SU-DHL-6 (cell line): ENCODE measurements around the gene ZXDC.

ENCODE experiments used
- H2AFZ ChIP-seq: fragments of 200-600 bp; sonication (generic); 2 replicates; pipeline ENCODE4 v1.6.1; 2014; ENCODE audit warnings: low read depth, mild to moderate bottlenecking, moderate library complexity, mixed read lengths, antibody characterized with exemption, low read length; ENCODE audit not compliant: severe bottlenecking
- H3F3A ChIP-seq: fragments of 200-600 bp; shearing (Covaris generic); 2 replicates; pipeline ENCODE4 v1.6.0; 2016; ENCODE audit warnings: antibody characterized with exemption, mild to moderate bottlenecking; ENCODE audit not compliant: insufficient read depth
- H3K27ac ChIP-seq: fragments of 200-600 bp; sonication (generic); 2 replicates; pipeline ENCODE4 v1.5.1; 2016; ENCODE audit warnings: low read depth, mild to moderate bottlenecking, low read length, moderate library complexity, mixed read lengths
- H3K27me3 ChIP-seq: fragments of 200-600 bp; sonication (generic), shearing (Covaris generic); 2 replicates; pipeline ENCODE4 v1.6.0; 2014; ENCODE audit warnings: mild to moderate bottlenecking, low read length
- H3K36me3 ChIP-seq: fragments of 200-600 bp; sonication (generic); 2 replicates; pipeline ENCODE4 v1.6.1; 2014; ENCODE audit warnings: mild to moderate bottlenecking, low read length, mixed read lengths
- H3K4me2 ChIP-seq: fragments of 300-600, 200-600 bp; shearing (Covaris generic), sonication (generic); 2 replicates; pipeline ENCODE4 v1.6.0; 2014; ENCODE audit warnings: low read length, low read depth, mild to moderate bottlenecking; ENCODE audit not compliant: poor library complexity, severe bottlenecking
- H3K4me3 ChIP-seq: fragments of 200-600 bp; sonication (generic); 2 replicates; pipeline ENCODE4 v1.5.1; 2014; ENCODE audit warnings: antibody characterized with exemption, low read length, mild to moderate bottlenecking, mixed read lengths; ENCODE audit not compliant: insufficient read depth, poor library complexity, severe bottlenecking
- H3K79me2 ChIP-seq: fragments of 200-600 bp; sonication (generic); 2 replicates; pipeline ENCODE4 v1.6.1; 2014; ENCODE audit warnings: mild to moderate bottlenecking, low read length, moderate library complexity; ENCODE audit not compliant: insufficient read depth
- H3K9ac ChIP-seq: fragments of 200-600 bp; sonication (generic); 2 replicates; pipeline ENCODE4 v1.7.0; 2014; ENCODE audit warnings: mild to moderate bottlenecking, low read length
- H3K9me2 ChIP-seq: fragments of 200-600 bp; sonication (generic); replicated peaks from 2 replicates; pipeline ENCODE4 v1.6.1; 2014; ENCODE audit warnings: low read length; ENCODE audit not compliant: insufficient read depth
- H3K9me3 ChIP-seq: fragments of 200-600 bp; sonication (generic); 2 replicates; pipeline ENCODE4 v1.6.1; 2014; ENCODE audit warnings: low read length, mixed read lengths; ENCODE audit not compliant: insufficient read depth
- H4K20me1 ChIP-seq: fragments of 200-600 bp; sonication (generic); 2 replicates; pipeline ENCODE4 v1.6.1; 2014; ENCODE audit warnings: low read depth, mild to moderate bottlenecking, antibody characterized with exemption, low read length, moderate library complexity, mixed read lengths
- EZH2phosphoT487 ChIP-seq: fragments of 200-600 bp; sonication (generic), shearing (Covaris generic); conservative IDR thresholded peaks from 2 replicates; pipeline ENCODE4 v1.6.1; 2018; ENCODE audit warnings: mild to moderate bottlenecking, antibody characterized with exemption, low read length, moderate library complexity, mixed read lengths
- TF ChIP-seq, protein P1 (sequence below): fragments of 200-600 bp; sonication (generic); IDR thresholded peaks from one replicate; pipeline ENCODE4 v1.5.1; 2017; ENCODE audit warnings: antibody characterized with exemption, mild to moderate bottlenecking, low read length, moderate library complexity; ENCODE audit not compliant: insufficient read depth, poor library complexity, severe bottlenecking

ZXDC gene

DNA sequence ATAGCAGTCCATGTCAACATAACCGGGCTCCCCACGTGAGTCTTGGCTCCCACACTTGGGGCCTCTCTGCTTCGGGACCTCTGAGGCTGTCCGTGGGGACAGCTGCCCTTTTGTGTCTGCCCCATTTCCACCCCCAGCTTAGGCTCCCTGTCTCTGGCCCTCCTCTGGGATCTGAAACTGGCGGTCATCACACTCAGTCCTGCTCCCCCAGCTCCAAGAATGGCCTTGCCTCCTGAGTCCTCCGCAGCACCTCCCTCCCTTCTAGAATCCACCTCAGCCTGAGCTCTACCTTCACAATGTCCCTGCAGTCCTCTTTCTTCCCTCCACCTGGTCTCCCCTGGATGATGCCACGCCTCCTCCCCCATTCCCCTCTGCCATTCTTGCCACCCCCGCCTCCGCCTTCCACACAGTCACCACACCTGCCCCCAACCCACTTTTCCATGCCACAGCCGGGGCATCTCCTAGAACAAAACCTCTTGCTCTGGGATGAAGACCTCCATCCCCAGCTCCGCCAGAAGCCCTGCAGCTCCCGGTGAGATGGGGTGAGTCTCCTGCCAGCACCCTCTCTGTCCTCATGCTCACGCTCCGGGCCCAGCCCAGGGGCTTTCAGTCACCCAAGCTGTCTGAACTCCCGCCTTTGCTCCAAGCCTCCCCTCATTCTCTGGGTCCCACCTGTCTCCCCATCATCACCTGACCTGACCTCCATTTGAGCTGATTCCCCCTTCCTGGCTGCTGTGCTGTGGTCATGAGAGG lies 7.0 kb upstream of the ZXDC start:
- Histone ChIP-seq H3K79me2 (no peaks in the 10 kb centered on the region), H3F3A (no peaks in the 10 kb centered on the region), H3K9me3 (no peaks in the 10 kb centered on the region), H3K4me2 (no peak overlapping the region), H3K4me3 (no peak overlapping the region), H3K27me3 (no peaks in the 10 kb centered on the region), H3K27ac (no peak overlapping the region), H3K36me3 (no peaks in the 10 kb centered on the region), H4K20me1 (no peaks in the 10 kb centered on the region), H2AFZ (no peak overlapping the region), H3K9me2 (no peaks in the 10 kb centered on the region), H3K9ac (no peak overlapping the region)
- TF ChIP-seq, protein P1, sequence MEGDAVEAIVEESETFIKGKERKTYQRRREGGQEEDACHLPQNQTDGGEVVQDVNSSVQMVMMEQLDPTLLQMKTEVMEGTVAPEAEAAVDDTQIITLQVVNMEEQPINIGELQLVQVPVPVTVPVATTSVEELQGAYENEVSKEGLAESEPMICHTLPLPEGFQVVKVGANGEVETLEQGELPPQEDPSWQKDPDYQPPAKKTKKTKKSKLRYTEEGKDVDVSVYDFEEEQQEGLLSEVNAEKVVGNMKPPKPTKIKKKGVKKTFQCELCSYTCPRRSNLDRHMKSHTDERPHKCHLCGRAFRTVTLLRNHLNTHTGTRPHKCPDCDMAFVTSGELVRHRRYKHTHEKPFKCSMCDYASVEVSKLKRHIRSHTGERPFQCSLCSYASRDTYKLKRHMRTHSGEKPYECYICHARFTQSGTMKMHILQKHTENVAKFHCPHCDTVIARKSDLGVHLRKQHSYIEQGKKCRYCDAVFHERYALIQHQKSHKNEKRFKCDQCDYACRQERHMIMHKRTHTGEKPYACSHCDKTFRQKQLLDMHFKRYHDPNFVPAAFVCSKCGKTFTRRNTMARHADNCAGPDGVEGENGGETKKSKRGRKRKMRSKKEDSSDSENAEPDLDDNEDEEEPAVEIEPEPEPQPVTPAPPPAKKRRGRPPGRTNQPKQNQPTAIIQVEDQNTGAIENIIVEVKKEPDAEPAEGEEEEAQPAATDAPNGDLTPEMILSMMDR = no peak
- TF ChIP-seq EZH2phosphoT487 = no peak

DNA sequence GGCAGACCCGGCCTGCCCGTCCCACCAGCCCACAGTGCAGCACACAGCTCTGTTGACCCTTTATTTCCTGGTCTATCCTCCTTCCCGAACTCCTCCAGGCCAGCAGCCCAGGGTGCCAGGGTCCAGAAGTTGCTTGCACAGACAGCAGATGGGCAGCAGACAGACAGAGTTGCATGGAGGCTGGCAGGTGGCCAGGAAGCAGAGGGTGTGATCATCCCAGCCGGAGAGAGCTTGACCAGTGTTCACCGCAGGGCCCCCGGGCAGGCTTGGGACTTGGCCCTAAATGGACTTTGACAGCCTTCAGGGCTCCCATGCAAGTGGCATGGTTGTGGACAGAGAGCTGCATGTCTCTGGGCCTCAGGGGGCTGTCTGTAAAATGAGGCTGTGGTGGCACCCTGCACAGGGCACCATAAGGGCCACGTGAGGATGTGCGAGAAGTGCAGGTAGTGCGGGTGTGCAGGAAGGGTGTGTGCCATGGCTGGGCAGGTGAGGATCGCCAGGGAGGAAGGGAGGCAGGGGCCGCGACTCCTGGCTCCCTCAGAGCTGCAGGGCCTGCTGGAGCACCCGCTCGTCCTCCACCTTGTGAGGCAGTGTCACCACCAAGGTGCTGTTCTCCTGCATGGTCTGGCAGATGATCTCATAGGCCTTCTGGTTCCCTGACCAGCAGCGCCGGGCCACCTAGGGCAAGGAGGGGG lies 6.3 kb upstream of the ZXDC start:
- H3K4me3 ChIP-seq = no peak overlapping the region
- no peak for TF ChIP-seq EZH2phosphoT487
- TF ChIP-seq, protein P1 = no peak

DNA sequence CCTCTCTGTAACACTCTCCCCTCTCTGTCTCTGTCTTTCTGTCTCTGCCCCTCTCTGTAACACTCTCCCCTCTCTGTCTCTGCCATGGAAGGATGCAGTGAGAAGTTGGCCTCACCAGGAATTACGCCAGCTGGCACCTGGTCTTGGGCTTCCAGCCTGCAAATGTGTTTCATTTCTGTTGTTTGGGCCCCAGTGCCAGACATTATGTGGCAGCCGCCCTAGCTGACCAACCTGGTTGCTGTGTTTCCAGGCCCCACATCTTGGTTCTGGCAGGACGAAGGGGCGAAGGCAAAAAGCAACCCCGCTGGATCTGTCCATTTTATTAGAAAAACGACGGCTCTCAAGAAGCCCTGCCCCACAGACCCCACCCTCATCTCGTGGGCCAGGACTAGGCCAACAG lies 5.2 kb upstream of the ZXDC start:
- Histone ChIP-seq H3K4me3 (no peak overlapping the region), H4K20me1 (no peaks in the 10 kb centered on the region), H3K9me2 (no peaks in the 10 kb centered on the region), H3K27me3 (no peaks in the 10 kb centered on the region), H3K27ac (no peak overlapping the region), H2AFZ (no peak overlapping the region), H3K36me3 (no peaks in the 10 kb centered on the region), H3K9ac (no peak overlapping the region), H3K4me2 (no peak overlapping the region), H3F3A (no peaks in the 10 kb centered on the region), H3K9me3 (no peaks in the 10 kb centered on the region), H3K79me2 (no peaks in the 10 kb centered on the region)
- TF ChIP-seq, protein P1 = no peak
- no peak for TF ChIP-seq EZH2phosphoT487

More for the DNA sequence above, 6.3 kb upstream of the ZXDC start:
- no peaks in the 10 kb centered on the region for H3K9me2 ChIP-seq
- H3F3A ChIP-seq = no peaks in the 10 kb centered on the region
- H3K79me2 ChIP-seq = no peaks in the 10 kb centered on the region
- no peaks in the 10 kb centered on the region for H4K20me1 ChIP-seq
- H3K36me3 ChIP-seq = no peaks in the 10 kb centered on the region
- H3K27me3 ChIP-seq = no peaks in the 10 kb centered on the region
- H3K9ac ChIP-seq = no peak overlapping the region
- no peaks in the 10 kb centered on the region for H3K9me3 ChIP-seq
- H3K27ac ChIP-seq = no peak overlapping the region
- no peak overlapping the region for H2AFZ ChIP-seq
- H3K4me2 ChIP-seq = no peak overlapping the region
